PC-3 (cell line): ENCODE results near the gene LIN52. TPM values are rescaled to one million over a fixed set of nuclear protein-coding genes. Genes with fewer than 3 reads are reported as not detected.

Experiments used
- ATAC-seq: fragments of 200-7000 bp; cut with Tn5 transposase; 2 replicates; pipeline ENCODE4 v1.9.1; 2020; ENCODE audit warnings: mild to moderate bottlenecking, moderate library complexity
- BruUV-seq: library from RNA; stranded (reverse); fragments of 400-500 nt; replicated peaks from 2 replicates; lab custom pipeline; 2021; lab: Mats Ljungman, UMichigan
- CTCF ChIA-PET: fragments of 300-600 bp; sonication (Branson Sonifier 250); formaldehyde crosslinking; loops from one replicate; lab custom pipeline; 2022; ENCODE audit warnings: antibody characterized with exemption; lab: Charles Lee
- POLR2A ChIA-PET: fragments of 300-600 bp; sonication (Branson Sonifier 250); formaldehyde crosslinking; loops from one replicate; lab custom pipeline; 2022; ENCODE audit warnings: antibody characterized with exemption; ENCODE audit not compliant: unreplicated experiment; lab: Charles Lee
- DNase-seq: peaks from one replicate; pipeline ENCODE4 v3.0.0-alpha.2; 2015
- H2AFZ ChIP-seq: fragments of 300-600 bp; sonication (generic); 2 replicates; pipeline ENCODE4 v1.6.0; 2016; ENCODE audit warnings: antibody characterized with exemption, low read length
- H3F3A ChIP-seq: fragments of 300-600 bp; sonication (generic); one replicate; pipeline ENCODE4 v1.6.0; 2017; ENCODE audit warnings: antibody characterized with exemption, low read length, control low read depth, mild to moderate bottlenecking; ENCODE audit not compliant: unreplicated experiment
- H3K27ac ChIP-seq: fragments of 300-600 bp; sonication (generic); 2 replicates; pipeline ENCODE4 v1.5.1; 2016; ENCODE audit warnings: mild to moderate bottlenecking, low read length
- H3K27me3 ChIP-seq: fragments of 300-600 bp; sonication (generic); 2 replicates; pipeline ENCODE4 v1.6.1; 2016; ENCODE audit warnings: low read length, mixed read lengths
- H3K36me3 ChIP-seq: fragments of 300-600 bp; sonication (generic); 2 replicates; pipeline ENCODE4 v1.6.1; 2016; ENCODE audit warnings: low read depth, mixed run types, low read length, mixed read lengths
- H3K4me1 ChIP-seq: fragments of 300-600 bp; sonication (generic); 2 replicates; pipeline ENCODE4 v1.5.1; 2016; ENCODE audit warnings: low read length; ENCODE audit not compliant: insufficient read depth
- H3K4me2 ChIP-seq: fragments of 300-600 bp; sonication (generic); 2 replicates; pipeline ENCODE4 v1.6.0; 2016; ENCODE audit warnings: low read length
- H3K4me3 ChIP-seq: fragments of 300-600 bp; sonication (generic); 2 replicates; pipeline ENCODE4 v1.5.1; 2016; ENCODE audit warnings: mild to moderate bottlenecking, low read length, mixed read lengths
- H3K79me2 ChIP-seq: fragments of 300-600 bp; sonication (generic); 2 replicates; pipeline ENCODE4 v1.6.1; 2017; ENCODE audit warnings: low read length, mixed read lengths
- H3K9ac ChIP-seq: fragments of 300-600 bp; sonication (generic); 2 replicates; pipeline ENCODE4 v1.6.0; 2016; ENCODE audit warnings: mild to moderate bottlenecking, low read length
- H3K9me2 ChIP-seq: fragments of 300-600 bp; sonication (generic); replicated peaks from 2 replicates; pipeline ENCODE4 v1.6.1; 2016; ENCODE audit warnings: mixed run types, low read length, mixed read lengths
- H3K9me3 ChIP-seq: fragments of 300-600 bp; sonication (generic); 2 replicates; pipeline ENCODE4 v1.6.1; 2016; ENCODE audit warnings: low read length, mixed read lengths
- H4K20me1 ChIP-seq: fragments of 300-600 bp; sonication (generic); 2 replicates; pipeline ENCODE4 v1.6.1; 2016; ENCODE audit warnings: low read length, mixed read lengths
- EZH2 ChIP-seq: fragments of 300-600 bp; sonication (generic); IDR thresholded peaks from one replicate; pipeline ENCODE4 v1.6.1; 2017; ENCODE audit warnings: antibody characterized with exemption, mild to moderate bottlenecking, low read length; ENCODE audit not compliant: unreplicated experiment
- EZH2phosphoT487 ChIP-seq: fragments of 300-600 bp; sonication (generic); IDR thresholded peaks from 2 replicates; pipeline ENCODE4 v1.6.1; 2018; ENCODE audit warnings: mild to moderate bottlenecking, antibody characterized with exemption, low read length, borderline replicate concordance
- intact Hi-C: fragments of 100-400 bp; cut with micrococcal nuclease; formaldehyde crosslinking; loops from 2 replicates; pipeline ENCODE4 v1.9.0; 2023
- total RNA-seq: library from RNA; depleted of rRNA; stranded (reverse); fragments of >200 nt; gene quantifications from 2 replicates; pipeline ENCODE4 v1.2.3, GENCODE V29; 2014
- TF ChIP-seq, protein P1 (sequence below): fragments of 300-600 bp; sonication (generic); conservative IDR thresholded peaks from 2 replicates; pipeline ENCODE4 v1.5.1; 2017; ENCODE audit warnings: antibody characterized with exemption, low read depth, mild to moderate bottlenecking, low read length

LIN52 gene
- total RNA-seq, 1 experiment from 2014 or later: 8.4 TPM

DNA sequence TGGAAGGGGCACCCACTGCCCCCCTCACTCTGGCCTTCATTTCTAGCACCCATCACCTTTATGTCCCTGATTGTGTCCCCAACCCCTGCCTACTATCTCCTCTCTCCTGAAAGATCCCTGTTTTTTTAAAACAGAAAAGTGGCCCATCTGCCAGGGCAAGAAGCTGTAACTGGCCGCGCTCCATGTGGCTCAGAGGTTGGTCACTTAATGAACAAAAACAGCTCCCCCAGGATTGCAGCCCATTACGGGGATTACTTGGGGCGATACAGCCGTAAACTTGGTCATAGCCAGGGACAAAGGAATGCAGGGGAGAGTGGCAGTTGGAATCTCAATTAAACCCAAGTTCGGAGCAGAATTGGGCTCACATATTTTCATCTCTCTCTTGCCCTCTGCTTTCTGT is 119.7 kb downstream of the LIN52 start:
- ChIA-PET POLR2A (no interaction called here), CTCF (no interaction called here)
- intact Hi-C loops: no loop called here
- H3K27ac ChIP-seq: no peak overlapping the region
- H4K20me1 ChIP-seq: no peaks in the 10 kb centered on the region
- H3K9me2 ChIP-seq: no peaks in the 10 kb centered on the region
- no peaks in the 10 kb centered on the region for H3K9me3 ChIP-seq
- no peaks in the 10 kb centered on the region for H3K79me2 ChIP-seq
- BruUV-seq: no TSS peak
- H2AFZ ChIP-seq: no peak overlapping the region
- H3F3A ChIP-seq: no peaks in the 10 kb centered on the region
- no peak overlapping the region for H3K4me2 ChIP-seq
- TF ChIP-seq, protein P1, sequence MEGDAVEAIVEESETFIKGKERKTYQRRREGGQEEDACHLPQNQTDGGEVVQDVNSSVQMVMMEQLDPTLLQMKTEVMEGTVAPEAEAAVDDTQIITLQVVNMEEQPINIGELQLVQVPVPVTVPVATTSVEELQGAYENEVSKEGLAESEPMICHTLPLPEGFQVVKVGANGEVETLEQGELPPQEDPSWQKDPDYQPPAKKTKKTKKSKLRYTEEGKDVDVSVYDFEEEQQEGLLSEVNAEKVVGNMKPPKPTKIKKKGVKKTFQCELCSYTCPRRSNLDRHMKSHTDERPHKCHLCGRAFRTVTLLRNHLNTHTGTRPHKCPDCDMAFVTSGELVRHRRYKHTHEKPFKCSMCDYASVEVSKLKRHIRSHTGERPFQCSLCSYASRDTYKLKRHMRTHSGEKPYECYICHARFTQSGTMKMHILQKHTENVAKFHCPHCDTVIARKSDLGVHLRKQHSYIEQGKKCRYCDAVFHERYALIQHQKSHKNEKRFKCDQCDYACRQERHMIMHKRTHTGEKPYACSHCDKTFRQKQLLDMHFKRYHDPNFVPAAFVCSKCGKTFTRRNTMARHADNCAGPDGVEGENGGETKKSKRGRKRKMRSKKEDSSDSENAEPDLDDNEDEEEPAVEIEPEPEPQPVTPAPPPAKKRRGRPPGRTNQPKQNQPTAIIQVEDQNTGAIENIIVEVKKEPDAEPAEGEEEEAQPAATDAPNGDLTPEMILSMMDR: no peak
- TF ChIP-seq EZH2phosphoT487 (no peak), EZH2 (no peak)
- no peaks in the 10 kb centered on the region for H3K4me1 ChIP-seq
- H3K9ac ChIP-seq: no peak overlapping the region
- ATAC-seq (no peak), DNase-seq (no peak)
- no peak overlapping the region for H3K4me3 ChIP-seq
- H3K27me3 ChIP-seq: no peaks in the 10 kb centered on the region
- no peaks in the 10 kb centered on the region for H3K36me3 ChIP-seq

DNA sequence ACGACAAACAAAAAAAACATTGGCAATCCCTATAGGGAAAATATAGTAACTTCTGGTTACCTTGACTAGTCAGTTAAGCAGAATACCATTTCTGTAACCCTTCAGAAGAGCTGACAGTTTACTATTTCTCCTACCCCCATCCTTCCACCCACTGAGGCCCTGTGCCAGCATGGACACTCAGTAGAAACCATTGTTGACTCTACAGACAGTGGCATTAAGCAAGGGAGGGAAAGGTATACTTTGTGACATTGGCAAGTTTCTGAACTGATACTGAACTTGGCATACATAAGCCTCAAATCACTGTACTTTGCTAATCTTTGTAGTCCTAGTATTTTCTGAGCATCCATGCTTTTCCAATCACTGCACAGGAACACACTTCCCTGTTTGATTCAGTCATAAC is 121.1 kb downstream of the LIN52 start:
- Histone ChIP-seq H3K4me1 (no peaks in the 10 kb centered on the region), H3K79me2 (no peaks in the 10 kb centered on the region), H2AFZ (no peak overlapping the region), H4K20me1 (no peaks in the 10 kb centered on the region), H3K27ac (no peak overlapping the region), H3K9me2 (no peaks in the 10 kb centered on the region), H3K36me3 (no peaks in the 10 kb centered on the region), H3K4me3 (no peak overlapping the region), H3K27me3 (no peaks in the 10 kb centered on the region), H3K9me3 (no peaks in the 10 kb centered on the region), H3F3A (no peaks in the 10 kb centered on the region), H3K9ac (no peak overlapping the region), H3K4me2 (no peak overlapping the region)
- POLR2A ChIA-PET: no interaction called here
- no peak for ATAC-seq
- no peak for TF ChIP-seq EZH2phosphoT487
- TF ChIP-seq, protein P1: no peak
- TF ChIP-seq EZH2: no peak
- CTCF ChIA-PET: no interaction called here
- intact Hi-C loops: no loop called here
- BruUV-seq: no TSS peak
- no peak for DNase-seq

DNA sequence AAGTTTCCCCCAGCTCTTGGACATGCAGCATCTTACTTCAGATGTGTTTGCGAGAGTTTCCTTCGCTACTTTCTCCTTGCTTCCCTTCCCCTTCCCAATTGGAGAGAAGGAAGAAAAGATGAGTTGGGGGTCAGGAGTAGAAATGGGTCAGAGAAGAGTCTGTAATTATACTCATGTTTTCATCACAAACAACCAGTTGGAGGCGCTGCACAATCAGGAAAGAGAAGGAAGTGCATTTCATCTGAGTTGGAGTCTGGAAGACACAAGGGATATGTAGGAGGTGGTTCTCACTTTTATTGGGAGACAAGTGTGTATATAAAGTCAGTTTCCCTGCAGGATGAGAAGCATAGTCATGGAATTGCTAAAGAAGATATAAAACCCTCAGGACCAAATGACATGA is 123.2 kb downstream of the LIN52 start:
- ChIA-PET POLR2A (no interaction called here), CTCF (no interaction called here)
- Histone ChIP-seq H3K9me2 (no peaks in the 10 kb centered on the region), H3K79me2 (no peaks in the 10 kb centered on the region), H3K27ac (no peak overlapping the region), H3K4me1 (no peaks in the 10 kb centered on the region), H3K36me3 (no peaks in the 10 kb centered on the region), H3K9me3 (no peaks in the 10 kb centered on the region), H3K9ac (no peak overlapping the region), H3K4me2 (no peak overlapping the region), H3F3A (no peaks in the 10 kb centered on the region), H2AFZ (no peak overlapping the region), H4K20me1 (no peaks in the 10 kb centered on the region), H3K4me3 (no peak overlapping the region), H3K27me3 (no peaks in the 10 kb centered on the region)
- ATAC-seq: no peak
- no TSS peak for BruUV-seq
- intact Hi-C loops: no loop called here
- TF ChIP-seq, protein P1: peak; percentile 64
- TF ChIP-seq EZH2: no peak
- DNase-seq: peak; percentile 38
